Esophagus muscularis mucosa (tissue), 4 donors: Measurements from ENCODE around the gene ARF1. TPM values are rescaled to one million over a fixed set of nuclear protein-coding genes. Genes with fewer than 3 reads are reported as not detected.

Experiments
- DNase-seq: peaks from one replicate; pipeline ENCODE4 v3.0.0-alpha.2; 2017; ENCODE audit errors: extremely low spot score
- H3K27ac ChIP-seq, 4 donors: fragments of 200-600 bp; sonication (generic); replicated peaks in 1 of 4; 1 replicate in 3 of 4; 2 replicates in 1 of 4; pipeline ENCODE4 v1.5.1; 2016 to 2019; ENCODE audit warnings: mild to moderate bottlenecking in 1 of 4
- H3K27me3 ChIP-seq, 4 donors: fragments of 200-600 bp; sonication (generic); one replicate each; pipeline versions ENCODE4 v1.5.1 to v1.6.0; 2016 to 2019
- H3K36me3 ChIP-seq, 4 donors: fragments of 200-600 bp; sonication (generic); one replicate each; pipeline ENCODE4 v1.5.1; 2016 to 2019
- H3K4me1 ChIP-seq, 4 donors: fragments of 200-600 bp; sonication (generic); one replicate each; pipeline ENCODE4 v1.5.1; 2016 to 2019
- H3K4me3 ChIP-seq, 4 donors: fragments of 200-600 bp; sonication (generic); 1 replicate in 2 of 4; 2 replicates in 2 of 4; pipeline ENCODE4 v1.5.1; 2016 to 2019; ENCODE audit warnings: mild to moderate bottlenecking in 4 of 4, moderate library complexity in 1 of 4
- H3K9me3 ChIP-seq, 4 donors: fragments of 200-600 bp; sonication (generic); 1 replicate in 3 of 4; 2 replicates in 1 of 4; pipeline ENCODE4 v1.5.1; 2016 to 2019
- EP300 ChIP-seq: sonication (generic); formaldehyde crosslinking; IDR thresholded peaks from one replicate; pipeline ENCODE4 v1.6.1; 2017; ENCODE audit warnings: antibody characterized with exemption
- POLR2A ChIP-seq: fragments of 450-650 bp; IDR thresholded peaks from one replicate; pipeline ENCODE4 v1.6.1; 2017; ENCODE audit warnings: antibody characterized with exemption, moderate library complexity, mild to moderate bottlenecking, low read depth
- POLR2AphosphoS5 ChIP-seq, 2 donors: sonication (generic); formaldehyde crosslinking; IDR thresholded peaks; one replicate each; pipeline ENCODE4 v1.6.1; 2017; ENCODE audit warnings: antibody characterized with exemption in 2 of 2
- WGBS: methylation state at CpG from one replicate; pipeline ENCODE4 v1.1.5; 2018; 5-methylcytosine and 5-hydroxymethylcytosine counted together
- intact Hi-C: fragments of 100-400 bp; cut with DNase I; formaldehyde crosslinking; loops from one replicate; pipeline ENCODE4 v1.15.1; 2023
- total RNA-seq, 4 donors: library from RNA; depleted of rRNA; stranded (reverse); fragments of >200 nt; gene quantifications; one replicate each; pipeline versions ENCODE4 v1.1.0 to v1.2.1, GENCODE V29; 2016
- TF ChIP-seq, protein P1 (sequence below), 3 experiments: fragments of 200-600 bp in 2 of 3; fragments of 450-650 bp in 1 of 3; sonication (generic) in 2 of 3; IDR thresholded peaks; one replicate each; pipeline ENCODE4 v1.5.1; 2017 to 2019; ENCODE audit warnings: antibody characterized with exemption in 3 of 3, mild to moderate bottlenecking in 2 of 3, moderate library complexity in 1 of 3

The ARF1 gene
- total RNA-seq, 4 donors from 2014 or later = 238 to 392 (median 346) TPM

DNA sequence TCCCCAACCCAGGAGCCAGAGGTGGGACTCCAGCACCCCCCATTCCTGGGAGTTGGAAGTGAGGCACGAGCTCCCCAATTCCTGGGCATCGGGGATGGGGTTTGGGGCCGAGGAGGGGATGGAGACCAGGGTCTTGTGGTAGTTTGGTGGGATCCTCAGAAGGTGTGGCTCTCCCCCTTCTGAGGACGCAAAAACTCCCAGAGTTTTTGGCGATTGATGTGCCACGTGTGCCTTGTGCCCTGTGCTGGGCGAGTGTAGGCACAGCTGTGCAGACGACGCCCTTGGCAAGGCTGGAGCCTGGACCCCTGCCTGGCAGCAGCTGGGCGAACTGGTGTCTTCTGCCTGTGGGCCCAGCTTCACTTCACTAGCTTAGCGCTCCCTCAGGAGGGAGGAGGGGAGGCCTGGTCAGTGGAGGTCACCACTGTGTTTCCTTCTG is 60.2 kb downstream of the ARF1 start:
- DNase-seq = no peak
- Histone ChIP-seq H3K4me3 (peak overlapping the region in 1 of 4 donors; percentile 96), H3K9me3 (no peaks in the 10 kb centered on the region), H3K27me3 (no peaks in the 10 kb centered on the region), H3K4me1 (peaks cover 46 to 76% (median 71%) of the 10 kb centered on the region in 4 donors), H3K27ac (peak overlapping the region in 3 of 4 donors; percentile 98 to 99 (median 98)), H3K36me3 (peaks cover 7 to 37% (median 32%) of the 10 kb centered on the region in 4 donors)
- intact Hi-C loops = no loop called here
- 62% methylated on average over 8 of the region's 11 CpGs for WGBS
- TF ChIP-seq POLR2AphosphoS5 (IDR thresholded peaks at IDR 0.05) (no peak), POLR2A (no peak), EP300 (no peak)
- TF ChIP-seq, protein P1, sequence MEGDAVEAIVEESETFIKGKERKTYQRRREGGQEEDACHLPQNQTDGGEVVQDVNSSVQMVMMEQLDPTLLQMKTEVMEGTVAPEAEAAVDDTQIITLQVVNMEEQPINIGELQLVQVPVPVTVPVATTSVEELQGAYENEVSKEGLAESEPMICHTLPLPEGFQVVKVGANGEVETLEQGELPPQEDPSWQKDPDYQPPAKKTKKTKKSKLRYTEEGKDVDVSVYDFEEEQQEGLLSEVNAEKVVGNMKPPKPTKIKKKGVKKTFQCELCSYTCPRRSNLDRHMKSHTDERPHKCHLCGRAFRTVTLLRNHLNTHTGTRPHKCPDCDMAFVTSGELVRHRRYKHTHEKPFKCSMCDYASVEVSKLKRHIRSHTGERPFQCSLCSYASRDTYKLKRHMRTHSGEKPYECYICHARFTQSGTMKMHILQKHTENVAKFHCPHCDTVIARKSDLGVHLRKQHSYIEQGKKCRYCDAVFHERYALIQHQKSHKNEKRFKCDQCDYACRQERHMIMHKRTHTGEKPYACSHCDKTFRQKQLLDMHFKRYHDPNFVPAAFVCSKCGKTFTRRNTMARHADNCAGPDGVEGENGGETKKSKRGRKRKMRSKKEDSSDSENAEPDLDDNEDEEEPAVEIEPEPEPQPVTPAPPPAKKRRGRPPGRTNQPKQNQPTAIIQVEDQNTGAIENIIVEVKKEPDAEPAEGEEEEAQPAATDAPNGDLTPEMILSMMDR (IDR thresholded peaks at IDR 0.05) = no peak

DNA sequence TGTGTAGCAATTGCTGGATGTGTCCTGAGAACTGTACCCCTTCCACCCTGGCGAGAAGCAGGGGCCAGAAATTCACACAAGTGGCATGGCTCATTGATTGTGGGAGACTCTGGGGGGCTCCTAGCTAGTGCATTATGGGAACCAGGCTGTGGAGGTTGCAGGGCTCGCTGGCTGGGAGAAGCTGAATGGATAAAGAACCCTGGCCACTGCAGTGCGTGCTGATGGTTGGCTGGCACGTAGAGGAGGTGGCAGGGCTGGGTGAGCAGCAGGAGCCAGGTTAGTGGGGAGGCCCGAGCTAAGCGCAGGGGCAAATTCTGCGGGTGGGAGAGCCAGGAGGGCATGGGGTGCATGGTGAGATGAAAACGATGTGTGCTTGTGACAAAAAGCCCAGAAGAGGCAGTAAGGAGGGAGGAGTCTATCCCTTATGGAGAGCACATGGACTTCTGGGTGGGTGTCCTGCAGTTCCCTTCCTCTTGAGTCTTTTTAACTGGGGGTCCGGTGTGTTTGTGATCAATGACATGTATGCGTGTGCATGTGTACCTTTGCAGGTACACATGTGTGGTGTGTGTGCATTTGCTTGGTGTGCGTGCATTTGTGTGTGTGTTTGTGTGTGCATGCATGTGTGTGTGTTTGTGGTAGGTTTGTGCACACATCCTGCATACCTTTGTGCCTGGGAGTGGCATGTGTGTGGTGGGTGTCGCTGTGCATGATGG is 61.1 kb downstream of the ARF1 start:
- WGBS = 85% methylated on average over 12 of the region's 12 CpGs
- Histone ChIP-seq H3K4me3 (no peak overlapping the region), H3K27ac (no peak overlapping the region), H3K4me1 (peaks cover 53 to 85% (median 80%) of the 10 kb centered on the region in 4 donors), H3K9me3 (no peaks in the 10 kb centered on the region), H3K36me3 (peaks cover 7 to 46% (median 40%) of the 10 kb centered on the region in 4 donors), H3K27me3 (no peaks in the 10 kb centered on the region)
- intact Hi-C loops = no loop called here
- TF ChIP-seq POLR2AphosphoS5 (IDR thresholded peaks at IDR 0.05) = no peak
- TF ChIP-seq, protein P1 (IDR thresholded peaks at IDR 0.05) = no peak
- no peak for TF ChIP-seq POLR2A
- no peak for TF ChIP-seq EP300
- DNase-seq = no peak

DNA sequence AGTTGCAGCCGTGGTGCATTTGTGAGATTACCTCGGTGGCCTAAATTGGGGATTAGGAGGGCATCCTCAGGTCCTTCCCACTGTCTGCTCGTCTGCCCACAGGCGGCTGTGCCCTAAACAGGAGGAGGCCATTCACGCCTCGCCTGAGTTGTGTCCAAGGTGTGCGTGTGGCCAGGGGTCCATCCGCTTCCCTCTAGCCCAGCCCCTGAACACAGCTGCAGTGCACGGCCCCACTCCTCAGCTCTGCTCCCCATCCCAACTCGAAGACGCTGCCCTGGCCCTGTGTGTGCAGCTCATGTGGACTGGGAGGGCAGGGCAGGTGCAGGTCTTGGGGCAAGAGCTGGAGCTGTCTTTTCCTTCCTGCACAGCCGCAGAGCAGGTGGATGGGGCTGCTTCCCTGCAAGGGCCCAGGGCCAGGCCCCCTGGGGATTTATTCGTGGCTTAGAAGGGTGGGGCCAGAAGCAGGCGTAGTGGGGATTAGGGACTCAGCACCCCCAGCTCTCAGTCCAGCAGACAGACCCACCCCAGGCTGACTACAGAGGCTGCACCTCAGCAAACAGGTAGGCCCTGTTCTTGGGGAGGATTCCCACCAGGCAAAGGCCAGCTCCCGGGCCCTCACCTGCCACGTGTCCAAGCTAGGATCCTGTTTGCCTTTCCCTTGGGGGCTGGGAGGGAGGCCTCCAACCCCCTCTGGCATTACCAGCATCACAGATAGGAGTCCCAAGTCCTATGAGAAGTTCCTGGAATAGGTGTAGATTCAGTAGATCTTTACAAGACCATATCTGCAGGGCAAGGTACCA is 61.9 kb downstream of the ARF1 start:
- H3K9me3 ChIP-seq = no peaks in the 10 kb centered on the region
- H3K4me3 ChIP-seq = no peak overlapping the region
- TF ChIP-seq, protein P1 (IDR thresholded peaks at IDR 0.05) = no peak
- TF ChIP-seq EP300 = no peak
- no peak for TF ChIP-seq POLR2A
- no peak for TF ChIP-seq POLR2AphosphoS5 (IDR thresholded peaks at IDR 0.05)
- H3K4me1 ChIP-seq = peaks cover 59 to 90% (median 82%) of the 10 kb centered on the region in 4 donors
- no peak overlapping the region for H3K27ac ChIP-seq
- peaks cover 7 to 52% (median 46%) of the 10 kb centered on the region in 4 donors for H3K36me3 ChIP-seq
- DNase-seq = no peak
- no peaks in the 10 kb centered on the region for H3K27me3 ChIP-seq
- intact Hi-C loops = no loop called here
- 83% methylated on average over 14 of the region's 16 CpGs for WGBS

DNA sequence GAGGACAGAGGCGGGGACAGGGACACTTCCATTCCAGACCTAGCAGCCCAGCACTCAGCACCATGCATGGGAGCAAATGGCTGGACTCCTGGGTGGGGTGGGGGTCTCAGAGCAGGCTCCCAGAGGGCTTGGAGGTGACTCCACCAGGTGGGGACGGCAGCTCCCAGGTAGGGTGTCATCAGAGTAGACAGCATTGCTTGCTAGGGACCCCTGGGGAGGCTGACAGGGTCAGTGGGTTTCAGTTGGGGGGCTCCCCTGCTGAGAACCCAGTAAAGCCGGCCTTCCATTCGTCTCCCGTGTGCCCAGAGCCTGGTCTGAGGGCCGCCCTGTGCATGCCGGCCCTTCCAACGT is 62.5 kb downstream of the ARF1 start:
- Histone ChIP-seq H3K4me3 (no peak overlapping the region), H3K27ac (no peak overlapping the region), H3K27me3 (no peaks in the 10 kb centered on the region), H3K9me3 (no peaks in the 10 kb centered on the region), H3K4me1 (peaks cover 63 to 94% (median 86%) of the 10 kb centered on the region in 4 donors), H3K36me3 (peaks cover 7 to 52% (median 46%) of the 10 kb centered on the region in 4 donors)
- intact Hi-C loops = no loop called here
- WGBS = 69% methylated on average over 6 of the region's 8 CpGs
- DNase-seq = no peak
- TF ChIP-seq POLR2A (no peak), EP300 (no peak), POLR2AphosphoS5 (IDR thresholded peaks at IDR 0.05) (no peak)
- TF ChIP-seq, protein P1 (IDR thresholded peaks at IDR 0.05) = no peak
